Osteocyte (in vitro differentiated cells): ENCODE measurements around the gene NACA. TPM values are rescaled to one million over a fixed set of nuclear protein-coding genes. Genes with fewer than 3 reads are reported as not detected.

Source experiments
- DNase-seq: peaks from one replicate; pipeline ENCODE4 v3.0.0; 2021; ENCODE audit warnings: mixed read lengths; ENCODE audit not compliant: unreplicated experiment; ENCODE audit errors: extremely low spot score
- H3K27ac Mint-ChIP-seq: one replicate; pipeline ENCODE4 v1.8.0; 2021; ENCODE audit warnings: mild to moderate bottlenecking, mixed read lengths; ENCODE audit not compliant: unreplicated experiment
- H3K27me3 Mint-ChIP-seq: one replicate; pipeline ENCODE4 v1.8.0; 2021; ENCODE audit warnings: mixed read lengths; ENCODE audit not compliant: unreplicated experiment
- H3K36me3 Mint-ChIP-seq: one replicate; pipeline ENCODE4 v1.8.0; 2021; ENCODE audit warnings: mixed read lengths; ENCODE audit not compliant: unreplicated experiment
- H3K4me1 Mint-ChIP-seq: one replicate; pipeline ENCODE4 v1.8.0; 2021; ENCODE audit warnings: mixed read lengths; ENCODE audit not compliant: unreplicated experiment
- H3K4me3 Mint-ChIP-seq: one replicate; pipeline ENCODE4 v1.8.0; 2021; ENCODE audit warnings: mild to moderate bottlenecking, moderate library complexity, mixed read lengths; ENCODE audit not compliant: unreplicated experiment
- H3K9me3 Mint-ChIP-seq: one replicate; pipeline ENCODE4 v1.8.0; 2021; ENCODE audit warnings: mixed read lengths; ENCODE audit not compliant: unreplicated experiment
- CTCF ChIP-seq: fragments of 200-600 bp; sonication (generic); IDR thresholded peaks from 2 replicates; pipeline ENCODE4 v1.5.0; 2021; ENCODE audit warnings: antibody characterized with exemption, mild to moderate bottlenecking, moderate library complexity
- total RNA-seq: library from RNA; stranded (reverse); gene quantifications from 2 replicates; pipeline ENCODE4 v1.2.1, GENCODE V29; 2021

The NACA gene
- total RNA-seq, 1 donor from 2014 or later: 791 TPM

GRCh38 chr12:56720731-56721151 is 4.4 kb downstream of the NACA start:
- peak; percentile 13 for DNase-seq
- Mint-ChIP-seq H3K4me1 (peaks cover 68% of the 10 kb centered on the region), H3K27ac (peak overlapping the region; percentile 48), H3K9me3 (no peaks in the 10 kb centered on the region), H3K4me3 (no peak overlapping the region), H3K27me3 (no peaks in the 10 kb centered on the region), H3K36me3 (peaks cover 42% of the 10 kb centered on the region)
- no peak for TF ChIP-seq CTCF

GRCh38 chr12:56719056-56719455 is 6.0 kb downstream of the NACA start:
- DNase-seq: no peak
- H3K9me3 Mint-ChIP-seq: no peaks in the 10 kb centered on the region
- H3K27ac Mint-ChIP-seq: no peak overlapping the region
- H3K4me3 Mint-ChIP-seq: no peak overlapping the region
- H3K36me3 Mint-ChIP-seq: peaks cover 51% of the 10 kb centered on the region
- no peaks in the 10 kb centered on the region for H3K27me3 Mint-ChIP-seq
- peaks cover 65% of the 10 kb centered on the region for H3K4me1 Mint-ChIP-seq
- TF ChIP-seq CTCF: no peak

- no peak overlapping the region for H3K4me3 Mint-ChIP-seq
- H3K36me3 Mint-ChIP-seq: peaks cover 55% of the 10 kb centered on the region
- peak overlapping the region; percentile 44 for H3K27ac Mint-ChIP-seq
- no peak for TF ChIP-seq CTCF
- H3K4me1 Mint-ChIP-seq: peaks cover 62% of the 10 kb centered on the region
- DNase-seq: no peak
- no peaks in the 10 kb centered on the region for H3K27me3 Mint-ChIP-seq
- H3K9me3 Mint-ChIP-seq: no peaks in the 10 kb centered on the region
Observed at GRCh38 chr12:56718636-56719035, 6.5 kb downstream of the NACA start.

GRCh38 chr12:56718149-56718548 is 7.0 kb downstream of the NACA start:
- Mint-ChIP-seq H3K4me1 (peaks cover 57% of the 10 kb centered on the region), H3K9me3 (no peaks in the 10 kb centered on the region), H3K36me3 (peaks cover 60% of the 10 kb centered on the region), H3K27me3 (no peaks in the 10 kb centered on the region), H3K4me3 (no peak overlapping the region), H3K27ac (no peak overlapping the region)
- no peak for DNase-seq
- no peak for TF ChIP-seq CTCF

GRCh38 chr12:56716933-56717880 is 7.9 kb downstream of the NACA start:
- no peaks in the 10 kb centered on the region for H3K27me3 Mint-ChIP-seq
- H3K4me3 Mint-ChIP-seq: no peak overlapping the region
- no peak for TF ChIP-seq CTCF
- no peaks in the 10 kb centered on the region for H3K9me3 Mint-ChIP-seq
- DNase-seq: no peak
- H3K36me3 Mint-ChIP-seq: peaks cover 65% of the 10 kb centered on the region
- no peak overlapping the region for H3K27ac Mint-ChIP-seq
- H3K4me1 Mint-ChIP-seq: peaks cover 47% of the 10 kb centered on the region
